ENCODE measurements around the gene BPHL.
"Not testable (repeated sequence)": the region's sequence is repeated elsewhere in the genome, so short reads cannot be mapped to it uniquely, and the experiment has no call there.

The BPHL gene

GRCh38 chr6:3193102-3193849, 74.8 kb downstream of the BPHL start:
- Mint-ChIP-seq H3K4me3 (no peak overlapping the region), H3K27me3 (peaks cover 9% of the 10 kb centered on the region), H3K27ac (no peak overlapping the region), H3K4me1 (no peaks in the 10 kb centered on the region), H3K36me3 (ENCODE audit: low read depth) (no peaks in the 10 kb centered on the region), H3K9me3 (no peaks in the 10 kb centered on the region)
- no peak for ATAC-seq
- DNase-seq: no peak

- ATAC-seq (peak; percentile 43), DNase-seq (no peak)
- H3K9me3 Mint-ChIP-seq: no peaks in the 10 kb centered on the region
- H3K4me3 Mint-ChIP-seq: no peak overlapping the region
- no peaks in the 10 kb centered on the region for H3K36me3 Mint-ChIP-seq (ENCODE audit: low read depth)
- H3K4me1 Mint-ChIP-seq: no peaks in the 10 kb centered on the region
- H3K27ac Mint-ChIP-seq: no peak overlapping the region
- H3K27me3 Mint-ChIP-seq: peaks cover 8% of the 10 kb centered on the region
Observed at GRCh38 chr6:3194535-3195419, 76.3 kb downstream of the BPHL start.

- Mint-ChIP-seq H3K4me1 (no peaks in the 10 kb centered on the region), H3K9me3 (no peaks in the 10 kb centered on the region), H3K36me3 (ENCODE audit: low read depth) (no peaks in the 10 kb centered on the region)
Observed at GRCh38 chr6:3195420-3195694, 76.8 kb downstream of the BPHL start.

GRCh38 chr6:3195695-3196497, 77.4 kb downstream of the BPHL start:
- ATAC-seq (no peak), DNase-seq (no peak)
- H3K27me3 Mint-ChIP-seq: peaks cover 8% of the 10 kb centered on the region
- no peaks in the 10 kb centered on the region for H3K36me3 Mint-ChIP-seq (ENCODE audit: low read depth)
- no peak overlapping the region for H3K4me3 Mint-ChIP-seq
- no peaks in the 10 kb centered on the region for H3K9me3 Mint-ChIP-seq
- H3K4me1 Mint-ChIP-seq: no peaks in the 10 kb centered on the region
- H3K27ac Mint-ChIP-seq: no peak overlapping the region

More at GRCh38 chr6:3195420-3195694, 76.8 kb downstream of the BPHL start:
- ATAC-seq (no peak), DNase-seq (no peak)
- peaks cover 8% of the 10 kb centered on the region for H3K27me3 Mint-ChIP-seq
- no peak overlapping the region for H3K4me3 Mint-ChIP-seq
- no peak overlapping the region for H3K27ac Mint-ChIP-seq

- Mint-ChIP-seq H3K4me3 (no peak overlapping the region), H3K27ac (no peak overlapping the region), H3K9me3 (no peaks in the 10 kb centered on the region), H3K36me3 (ENCODE audit: low read depth) (no peaks in the 10 kb centered on the region), H3K27me3 (peaks cover 8% of the 10 kb centered on the region), H3K4me1 (no peaks in the 10 kb centered on the region)
- ATAC-seq (no peak), DNase-seq (no peak)
Observed at GRCh38 chr6:3196770-3197169, 78.3 kb downstream of the BPHL start.

- DNase-seq; H3K9me3 Mint-ChIP-seq; H3K4me3 Mint-ChIP-seq; H3K27ac Mint-ChIP-seq; H3K36me3 Mint-ChIP-seq (ENCODE audit: low read depth); H3K27me3 Mint-ChIP-seq; ATAC-seq; H3K4me1 Mint-ChIP-seq: not testable (repeated sequence)
Observed at GRCh38 chr6:3197734-3198133, 79.2 kb downstream of the BPHL start.

- DNase-seq (no peak), ATAC-seq (no peak)
- H3K36me3 Mint-ChIP-seq (ENCODE audit: low read depth): peaks cover 1% of the 10 kb centered on the region
- no peak overlapping the region for H3K27ac Mint-ChIP-seq
- H3K27me3 Mint-ChIP-seq: peaks cover 12% of the 10 kb centered on the region
- no peaks in the 10 kb centered on the region for H3K4me1 Mint-ChIP-seq
- no peaks in the 10 kb centered on the region for H3K9me3 Mint-ChIP-seq
- H3K4me3 Mint-ChIP-seq: no peak overlapping the region
Observed at GRCh38 chr6:3199382-3199781, 80.9 kb downstream of the BPHL start.

GRCh38 chr6:3200682-3201081, 82.2 kb downstream of the BPHL start:
- Mint-ChIP-seq H3K4me1 (peaks cover 4% of the 10 kb centered on the region), H3K4me3 (no peak overlapping the region), H3K9me3 (peaks cover 4% of the 10 kb centered on the region), H3K27ac (no peak overlapping the region), H3K36me3 (ENCODE audit: low read depth) (peaks cover 1% of the 10 kb centered on the region), H3K27me3 (peaks cover 14% of the 10 kb centered on the region)
- DNase-seq (no peak), ATAC-seq (no peak)

GRCh38 chr6:3201388-3201787, 82.9 kb downstream of the BPHL start:
- no peak overlapping the region for H3K27ac Mint-ChIP-seq
- ATAC-seq (no peak), DNase-seq (no peak)
- H3K4me1 Mint-ChIP-seq: peaks cover 8% of the 10 kb centered on the region
- H3K27me3 Mint-ChIP-seq: peaks cover 14% of the 10 kb centered on the region
- H3K4me3 Mint-ChIP-seq: no peak overlapping the region
- H3K9me3 Mint-ChIP-seq: peaks cover 4% of the 10 kb centered on the region
- peaks cover 1% of the 10 kb centered on the region for H3K36me3 Mint-ChIP-seq (ENCODE audit: low read depth)
